Thyroid gland (tissue), 4 donors: ENCODE measurements around the gene SEMA6B.

Experiments
- POLR2A ChIP-seq, 2 donors: fragments of 450-650 bp; IDR thresholded peaks; one replicate each; pipeline ENCODE4 v1.6.1; 2017; ENCODE audit warnings: antibody characterized with exemption in 2 of 2, mild to moderate bottlenecking in 2 of 2, moderate library complexity in 1 of 2
- TF ChIP-seq, protein P1 (sequence below), 6 experiments: fragments of 200-600 bp in 3 of 6; fragments of 450-650 bp in 3 of 6; sonication (generic) in 3 of 6; IDR thresholded peaks; one replicate each; pipeline ENCODE4 v1.5.1; 2016 to 2019; ENCODE audit warnings: antibody characterized with exemption in 6 of 6, mild to moderate bottlenecking in 2 of 6, inconsistent platforms in 1 of 6, moderate library complexity in 1 of 6

DNA sequence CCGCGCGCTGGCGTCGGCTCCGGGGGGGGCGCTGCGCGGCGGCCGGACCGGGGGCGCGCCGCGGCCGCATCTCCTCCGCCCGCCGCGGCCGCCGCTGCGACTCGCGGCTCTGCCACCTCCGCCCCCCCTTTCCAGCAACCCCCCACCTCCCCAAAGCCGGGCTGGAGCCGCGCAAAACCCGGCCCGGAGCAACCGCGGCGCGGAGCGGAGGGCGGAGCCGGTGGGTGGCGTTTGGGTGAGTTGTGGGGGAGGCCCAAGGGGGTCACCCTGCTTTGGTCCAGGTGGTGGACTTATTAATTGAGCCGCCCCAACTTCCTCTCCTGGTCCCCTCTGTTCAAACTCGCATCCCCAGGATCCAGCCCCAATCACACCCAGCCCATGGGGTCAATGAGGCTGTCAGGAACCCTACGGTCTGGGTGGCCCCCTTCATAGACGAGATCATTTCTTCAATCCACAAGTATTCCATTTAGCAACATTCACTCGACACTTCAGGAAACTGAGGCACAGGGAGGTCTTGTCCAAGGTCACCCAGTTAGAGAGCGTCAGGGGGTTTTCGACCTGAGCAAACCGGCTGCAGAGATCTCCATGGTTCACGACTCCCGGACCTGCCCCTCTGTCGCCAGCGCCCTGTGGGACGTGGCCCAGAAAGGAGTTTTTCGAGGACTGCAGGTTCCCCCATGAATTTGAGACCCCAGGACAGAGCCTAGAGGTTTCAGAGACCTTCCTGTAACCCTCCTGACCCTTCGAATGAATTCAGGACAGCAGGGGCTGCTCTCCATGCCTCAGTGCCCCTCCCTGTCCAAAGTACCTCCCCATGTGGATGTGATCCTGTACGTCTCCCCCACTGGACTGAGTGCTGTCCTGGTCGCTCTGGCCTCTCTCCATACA is 22.4 kb upstream of the SEMA6B start:
- TF ChIP-seq, protein P1, sequence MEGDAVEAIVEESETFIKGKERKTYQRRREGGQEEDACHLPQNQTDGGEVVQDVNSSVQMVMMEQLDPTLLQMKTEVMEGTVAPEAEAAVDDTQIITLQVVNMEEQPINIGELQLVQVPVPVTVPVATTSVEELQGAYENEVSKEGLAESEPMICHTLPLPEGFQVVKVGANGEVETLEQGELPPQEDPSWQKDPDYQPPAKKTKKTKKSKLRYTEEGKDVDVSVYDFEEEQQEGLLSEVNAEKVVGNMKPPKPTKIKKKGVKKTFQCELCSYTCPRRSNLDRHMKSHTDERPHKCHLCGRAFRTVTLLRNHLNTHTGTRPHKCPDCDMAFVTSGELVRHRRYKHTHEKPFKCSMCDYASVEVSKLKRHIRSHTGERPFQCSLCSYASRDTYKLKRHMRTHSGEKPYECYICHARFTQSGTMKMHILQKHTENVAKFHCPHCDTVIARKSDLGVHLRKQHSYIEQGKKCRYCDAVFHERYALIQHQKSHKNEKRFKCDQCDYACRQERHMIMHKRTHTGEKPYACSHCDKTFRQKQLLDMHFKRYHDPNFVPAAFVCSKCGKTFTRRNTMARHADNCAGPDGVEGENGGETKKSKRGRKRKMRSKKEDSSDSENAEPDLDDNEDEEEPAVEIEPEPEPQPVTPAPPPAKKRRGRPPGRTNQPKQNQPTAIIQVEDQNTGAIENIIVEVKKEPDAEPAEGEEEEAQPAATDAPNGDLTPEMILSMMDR (IDR thresholded peaks at IDR 0.05): no peak
- TF ChIP-seq POLR2A (IDR thresholded peaks at IDR 0.05): no peak
